GM19455 (cell line): Measurements from ENCODE around the gene XRCC4.

Source experiments
- ATAC-seq: cut with Tn5 transposase; IDR thresholded peaks from one replicate; pipeline ENCODE4 v1.9.1; 2021; ENCODE audit not compliant: unreplicated experiment

Gene XRCC4

GRCh38 chr5:83172011-83172410 lies 94.7 kb downstream of the XRCC4 start:
- no peak for ATAC-seq

DNA sequence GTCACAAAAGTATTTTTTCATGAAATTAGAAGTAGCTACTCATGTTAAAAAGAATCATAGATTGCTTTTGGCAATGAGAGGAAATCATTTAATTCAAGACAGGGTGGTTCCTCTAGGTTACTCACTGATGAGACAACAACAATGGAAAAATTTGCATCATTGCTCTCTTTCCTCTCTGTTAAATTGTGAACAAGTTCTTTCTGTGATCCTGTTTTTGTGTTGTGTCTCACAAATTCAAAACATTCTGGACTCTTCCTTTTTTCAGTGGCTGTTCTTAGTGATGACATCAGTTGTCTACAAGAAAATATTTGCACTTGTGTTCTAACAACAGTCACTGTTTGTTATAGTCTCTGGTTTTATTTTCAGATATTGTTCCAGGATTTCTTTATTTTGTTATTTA lies 95.3 kb downstream of the XRCC4 start:
- no peak for ATAC-seq

- no peak for ATAC-seq
Measured at GRCh38 chr5:83173826-83174225, 96.5 kb downstream of the XRCC4 start.

DNA sequence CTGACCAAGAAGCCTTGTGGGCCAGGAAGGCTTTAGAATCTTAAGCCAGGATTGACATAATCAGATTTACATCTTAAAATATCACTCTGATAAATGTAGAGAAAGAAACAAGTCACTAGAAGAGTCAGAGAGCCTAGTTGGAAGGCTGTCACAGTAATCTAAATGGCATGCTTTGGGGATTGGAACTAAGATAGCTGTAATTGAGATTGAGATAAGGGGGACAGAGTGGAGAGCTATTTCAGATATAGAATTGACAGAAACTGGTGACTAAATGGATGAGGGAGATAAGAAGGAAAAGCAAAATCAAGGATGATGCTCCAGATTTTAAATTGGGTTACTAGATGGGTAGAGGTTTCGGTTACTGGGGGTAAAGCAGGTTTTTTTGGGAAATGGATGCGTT lies 100.5 kb downstream of the XRCC4 start:
- ATAC-seq = no peak

GRCh38 chr5:83179966-83180365 lies 102.6 kb downstream of the XRCC4 start:
- ATAC-seq = no peak

GRCh38 chr5:83184534-83184933 lies 107.2 kb downstream of the XRCC4 start:
- ATAC-seq = no peak

DNA sequence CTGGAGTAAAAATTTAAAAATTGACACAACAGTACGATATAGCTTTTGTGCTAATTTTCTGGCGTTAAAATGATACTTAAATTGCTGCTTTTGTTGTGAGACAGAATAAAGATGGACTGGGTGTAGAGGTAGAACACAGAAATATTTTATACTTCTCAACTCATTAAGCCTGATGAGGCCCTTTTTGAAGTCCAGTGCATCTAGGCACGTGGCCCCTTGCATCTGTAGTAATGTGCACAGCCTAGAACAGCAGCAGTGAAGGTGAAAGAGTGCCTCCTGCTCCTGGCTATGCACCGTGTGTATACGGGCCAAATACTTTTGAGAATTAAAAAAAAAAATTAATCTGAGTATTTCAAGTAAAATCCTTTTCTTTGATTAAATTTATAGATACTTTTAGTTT lies 115.6 kb downstream of the XRCC4 start:
- ATAC-seq = no peak

DNA sequence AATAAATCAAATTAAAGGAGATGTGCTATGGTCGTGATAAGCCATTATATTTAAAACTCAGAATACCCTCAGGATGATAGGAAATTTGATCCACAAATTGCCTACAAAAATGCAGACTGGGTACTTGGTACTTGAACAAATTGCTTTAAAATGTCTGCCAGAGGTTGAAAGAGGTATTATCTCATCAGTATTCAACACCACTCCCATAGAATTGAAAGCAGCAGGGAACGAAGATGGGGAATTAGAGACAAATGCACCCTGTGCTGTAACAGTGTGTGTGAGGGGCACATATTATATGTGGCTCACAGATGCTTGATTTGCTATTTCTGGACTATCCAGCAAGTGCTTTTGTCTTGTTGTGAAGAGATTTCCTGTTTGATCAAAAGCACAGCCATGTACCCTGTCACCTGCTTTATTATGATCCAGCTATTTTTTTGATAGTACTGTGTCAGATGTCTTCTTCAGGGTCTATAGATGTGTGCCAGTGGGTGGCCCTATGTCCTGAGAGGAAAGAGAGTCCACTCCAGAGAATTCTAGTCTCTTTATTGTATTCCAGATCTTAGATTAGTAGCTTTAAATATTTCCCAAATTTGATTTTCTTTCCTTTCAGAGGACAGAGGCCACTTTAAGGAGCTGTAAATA lies 120.1 kb downstream of the XRCC4 start:
- no peak for ATAC-seq

GRCh38 chr5:83199126-83199525 lies 121.8 kb downstream of the XRCC4 start:
- ATAC-seq = no peak

- ATAC-seq = no peak
Measured at GRCh38 chr5:83204651-83205050, 127.3 kb downstream of the XRCC4 start.

- no peak for ATAC-seq
Measured at GRCh38 chr5:83209963-83210362, 132.6 kb downstream of the XRCC4 start.

DNA sequence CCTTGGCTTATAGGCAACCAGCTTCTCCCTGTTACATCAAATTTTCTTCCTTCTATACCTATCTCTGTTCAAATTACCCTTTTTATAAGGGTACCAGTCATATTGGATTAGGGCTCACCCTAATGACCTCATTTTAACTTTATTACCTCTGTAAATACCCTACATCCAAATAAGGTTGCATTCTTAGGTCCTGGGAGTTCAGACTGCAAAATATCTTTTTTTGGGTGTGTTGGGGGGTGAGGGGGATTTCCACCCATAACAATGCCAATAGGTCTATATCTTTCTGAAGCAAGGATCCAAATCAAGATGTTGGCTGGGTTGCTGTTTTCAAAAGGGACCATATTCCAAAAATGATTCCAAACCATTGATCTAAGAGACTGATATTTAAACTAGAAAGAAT lies 141.7 kb downstream of the XRCC4 start:
- ATAC-seq = no peak

GRCh38 chr5:83219495-83219894 lies 142.1 kb downstream of the XRCC4 start:
- no peak for ATAC-seq

DNA sequence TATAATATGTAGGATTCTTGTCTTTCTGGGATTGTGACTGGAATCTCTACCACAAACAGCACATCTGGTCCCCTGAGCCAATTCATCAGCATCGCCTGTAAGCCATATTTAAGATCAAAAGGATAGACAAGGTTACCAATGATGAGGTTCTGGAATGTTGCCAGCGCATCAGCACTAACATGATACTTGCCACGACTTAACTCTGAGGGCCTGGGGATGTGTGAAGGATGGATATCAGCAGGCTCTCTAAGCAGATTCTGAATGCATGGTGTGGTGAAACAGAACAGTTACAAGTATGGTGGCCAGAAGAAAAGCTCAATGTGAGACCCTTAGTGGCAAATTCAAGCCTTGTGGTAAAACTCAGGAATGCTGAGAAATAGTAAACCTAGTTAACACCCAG lies 143.0 kb downstream of the XRCC4 start:
- no peak for ATAC-seq

DNA sequence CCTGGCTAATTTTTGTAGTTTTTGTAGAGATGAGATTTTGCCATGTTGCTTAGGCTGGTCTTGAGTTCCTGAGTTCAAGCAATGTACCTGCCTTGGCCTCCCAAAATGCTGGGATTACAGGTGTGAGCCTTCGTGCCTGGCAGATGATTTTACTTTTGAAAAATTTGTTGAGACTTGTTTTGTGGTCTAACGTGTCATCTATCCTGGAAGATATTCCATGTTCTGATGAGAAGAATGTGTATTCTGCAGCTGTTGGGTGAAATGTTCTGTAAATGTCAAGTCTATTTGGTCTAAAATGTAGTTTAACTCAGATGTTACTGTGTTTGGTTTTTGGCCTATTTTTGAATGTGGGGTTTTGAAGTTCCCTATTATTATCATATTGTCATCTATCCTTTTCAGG lies 145.6 kb downstream of the XRCC4 start:
- no peak for ATAC-seq

DNA sequence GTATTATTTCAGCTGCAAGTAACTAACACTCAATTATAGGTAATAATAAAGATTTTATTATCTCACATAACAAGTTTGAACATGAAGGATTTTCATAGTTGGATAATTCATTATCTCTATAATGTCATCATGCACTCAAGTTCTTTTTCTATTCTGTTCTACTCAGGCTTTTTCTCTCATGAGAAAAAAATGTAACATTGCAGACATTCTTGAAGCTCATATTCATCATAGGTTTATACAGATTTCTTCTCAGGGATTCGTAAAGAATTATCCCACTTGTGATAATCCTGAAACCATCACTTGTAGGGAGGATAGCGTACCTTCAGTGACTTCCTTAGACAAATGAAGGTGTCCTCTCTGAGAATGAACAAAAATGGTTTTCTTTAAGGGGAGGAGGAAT lies 150.3 kb downstream of the XRCC4 start:
- ATAC-seq = no peak

DNA sequence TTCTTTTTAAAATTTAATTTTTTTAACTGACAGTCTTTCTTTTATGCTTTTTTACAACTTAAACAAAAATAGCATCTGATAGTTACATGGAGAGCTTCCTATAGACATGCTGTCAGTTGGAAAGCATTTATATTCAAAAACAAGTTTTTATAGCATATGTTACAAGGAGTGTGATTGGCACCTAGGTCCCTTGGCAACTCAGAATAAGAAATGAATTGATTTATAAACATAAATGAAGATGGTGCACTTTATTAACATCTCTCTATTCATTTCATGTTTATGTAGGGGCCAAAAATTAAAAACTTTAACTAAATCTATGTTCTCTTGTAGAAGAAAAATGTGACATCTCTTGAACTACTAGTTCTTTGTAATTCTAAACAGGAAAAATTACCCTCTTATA lies 153.2 kb downstream of the XRCC4 start:
- ATAC-seq = no peak

- no peak for ATAC-seq
Measured at GRCh38 chr5:83244516-83244915, 167.2 kb downstream of the XRCC4 start.

GRCh38 chr5:83245037-83245436 lies 167.7 kb downstream of the XRCC4 start:
- ATAC-seq = no peak

- ATAC-seq = no peak
Measured at GRCh38 chr5:83246071-83246470, 168.7 kb downstream of the XRCC4 start.

DNA sequence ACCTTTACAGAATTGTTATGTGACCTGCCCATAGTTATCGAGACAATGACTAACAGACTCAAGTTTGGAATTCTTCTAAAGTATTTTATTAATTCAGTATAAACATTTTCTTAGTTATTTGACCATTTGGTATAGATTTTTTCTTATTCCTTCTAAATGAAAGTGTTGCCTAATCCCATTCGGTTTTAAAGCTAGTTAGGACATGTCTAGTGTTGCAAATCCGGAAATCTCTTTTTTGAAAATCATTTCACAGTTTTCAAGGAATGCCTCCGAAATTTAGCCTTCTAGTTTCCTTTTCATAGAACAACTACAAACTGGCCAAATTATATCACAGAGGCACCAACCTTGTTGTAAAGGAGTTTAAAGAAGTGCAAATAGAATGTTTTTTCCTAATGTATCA lies 171.8 kb downstream of the XRCC4 start:
- no peak for ATAC-seq

DNA sequence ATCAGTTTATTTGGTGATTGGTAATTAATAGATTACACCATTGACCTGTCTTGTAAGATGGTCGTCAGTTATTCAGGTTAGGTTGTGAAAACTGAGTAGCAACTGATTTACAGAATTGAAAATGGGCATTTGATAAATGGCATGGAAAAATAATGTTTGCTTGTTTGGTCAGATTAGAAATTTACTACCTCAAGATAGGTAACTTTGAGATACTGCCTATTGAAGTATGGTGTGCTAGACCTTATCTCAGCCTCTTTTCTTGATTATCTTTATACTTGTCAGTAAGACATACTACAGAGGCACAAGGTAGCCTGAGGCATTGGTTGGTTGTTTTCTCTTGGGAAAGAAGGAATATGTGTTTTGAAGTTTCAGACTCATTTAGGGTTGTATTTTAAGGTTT lies 174.5 kb downstream of the XRCC4 start:
- no peak for ATAC-seq

- no peak for ATAC-seq
Measured at GRCh38 chr5:83253720-83254119, 176.4 kb downstream of the XRCC4 start.

DNA sequence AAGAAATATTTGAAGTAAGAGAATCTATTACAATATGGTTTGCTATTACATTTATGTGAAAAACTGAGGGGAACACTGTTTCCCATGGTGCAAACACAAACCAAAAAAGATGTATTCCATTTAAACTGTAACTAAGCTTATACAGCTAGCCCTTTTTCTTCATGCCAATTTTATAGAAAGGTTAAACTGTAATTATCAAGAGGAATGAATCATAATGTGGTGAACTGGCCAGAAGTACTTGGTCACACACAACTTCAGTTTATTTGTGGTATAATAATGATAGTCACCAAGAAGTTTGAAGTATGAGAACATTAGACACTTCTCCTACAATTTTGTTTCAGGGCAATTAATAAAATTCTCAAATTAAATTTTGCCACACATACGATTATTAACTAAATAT lies 177.9 kb downstream of the XRCC4 start:
- ATAC-seq = no peak
